Osteocyte (in vitro differentiated cells): Measurements from ENCODE around the gene PSTPIP1. TPM values are rescaled to one million over a fixed set of nuclear protein-coding genes. Genes with fewer than 3 reads are reported as not detected.

Source experiments
- DNase-seq: peaks from one replicate; pipeline ENCODE4 v3.0.0; 2021; ENCODE audit warnings: mixed read lengths; ENCODE audit not compliant: unreplicated experiment; ENCODE audit errors: extremely low spot score
- H3K27ac Mint-ChIP-seq: one replicate; pipeline ENCODE4 v1.8.0; 2021; ENCODE audit warnings: mild to moderate bottlenecking, mixed read lengths; ENCODE audit not compliant: unreplicated experiment
- H3K27me3 Mint-ChIP-seq: one replicate; pipeline ENCODE4 v1.8.0; 2021; ENCODE audit warnings: mixed read lengths; ENCODE audit not compliant: unreplicated experiment
- H3K36me3 Mint-ChIP-seq: one replicate; pipeline ENCODE4 v1.8.0; 2021; ENCODE audit warnings: mixed read lengths; ENCODE audit not compliant: unreplicated experiment
- H3K4me1 Mint-ChIP-seq: one replicate; pipeline ENCODE4 v1.8.0; 2021; ENCODE audit warnings: mixed read lengths; ENCODE audit not compliant: unreplicated experiment
- H3K4me3 Mint-ChIP-seq: one replicate; pipeline ENCODE4 v1.8.0; 2021; ENCODE audit warnings: mild to moderate bottlenecking, moderate library complexity, mixed read lengths; ENCODE audit not compliant: unreplicated experiment
- H3K9me3 Mint-ChIP-seq: one replicate; pipeline ENCODE4 v1.8.0; 2021; ENCODE audit warnings: mixed read lengths; ENCODE audit not compliant: unreplicated experiment
- total RNA-seq: library from RNA; stranded (reverse); gene quantifications from 2 replicates; pipeline ENCODE4 v1.2.1, GENCODE V29; 2021
- TF ChIP-seq, protein P1 (sequence below): fragments of 200-600 bp; sonication (generic); IDR thresholded peaks from 2 replicates; pipeline ENCODE4 v1.5.0; 2021; ENCODE audit warnings: antibody characterized with exemption, mild to moderate bottlenecking, moderate library complexity

Gene PSTPIP1
- total RNA-seq, 1 donor from 2014 or later: not detected

DNA sequence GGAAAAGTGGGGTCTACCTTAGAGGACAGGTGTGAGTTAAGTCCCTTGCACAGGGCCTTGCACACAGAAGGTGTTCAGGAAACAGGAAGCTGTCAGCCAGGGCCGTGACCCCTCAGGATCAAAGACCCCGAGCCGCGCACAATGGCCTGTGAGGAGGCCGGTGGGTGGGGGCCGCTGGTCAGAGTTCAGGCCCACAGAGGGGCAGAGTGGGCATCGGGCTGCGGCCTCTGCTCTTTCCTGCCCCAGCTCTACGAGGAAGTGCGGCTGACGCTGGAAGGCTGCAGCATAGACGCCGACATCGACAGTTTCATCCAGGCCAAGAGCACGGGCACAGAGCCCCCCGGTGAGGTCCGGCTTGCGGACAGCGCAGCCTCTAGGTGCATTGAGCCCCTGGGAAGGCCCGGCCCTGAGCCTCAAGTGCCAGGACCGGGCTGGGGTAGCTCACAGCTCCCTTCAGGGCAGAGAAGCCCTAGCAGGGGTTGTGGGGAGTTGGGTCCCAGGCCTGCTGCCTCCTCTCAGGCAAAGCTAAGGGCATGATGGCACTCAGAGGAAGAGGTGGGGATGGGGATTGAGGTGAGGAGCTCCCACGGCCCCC, 37.2 kb downstream of the PSTPIP1 start:
- H3K27ac Mint-ChIP-seq: no peak overlapping the region
- H3K4me3 Mint-ChIP-seq: no peak overlapping the region
- peaks cover 6% of the 10 kb centered on the region for H3K36me3 Mint-ChIP-seq
- DNase-seq: no peak
- peaks cover 18% of the 10 kb centered on the region for H3K4me1 Mint-ChIP-seq
- TF ChIP-seq, protein P1, sequence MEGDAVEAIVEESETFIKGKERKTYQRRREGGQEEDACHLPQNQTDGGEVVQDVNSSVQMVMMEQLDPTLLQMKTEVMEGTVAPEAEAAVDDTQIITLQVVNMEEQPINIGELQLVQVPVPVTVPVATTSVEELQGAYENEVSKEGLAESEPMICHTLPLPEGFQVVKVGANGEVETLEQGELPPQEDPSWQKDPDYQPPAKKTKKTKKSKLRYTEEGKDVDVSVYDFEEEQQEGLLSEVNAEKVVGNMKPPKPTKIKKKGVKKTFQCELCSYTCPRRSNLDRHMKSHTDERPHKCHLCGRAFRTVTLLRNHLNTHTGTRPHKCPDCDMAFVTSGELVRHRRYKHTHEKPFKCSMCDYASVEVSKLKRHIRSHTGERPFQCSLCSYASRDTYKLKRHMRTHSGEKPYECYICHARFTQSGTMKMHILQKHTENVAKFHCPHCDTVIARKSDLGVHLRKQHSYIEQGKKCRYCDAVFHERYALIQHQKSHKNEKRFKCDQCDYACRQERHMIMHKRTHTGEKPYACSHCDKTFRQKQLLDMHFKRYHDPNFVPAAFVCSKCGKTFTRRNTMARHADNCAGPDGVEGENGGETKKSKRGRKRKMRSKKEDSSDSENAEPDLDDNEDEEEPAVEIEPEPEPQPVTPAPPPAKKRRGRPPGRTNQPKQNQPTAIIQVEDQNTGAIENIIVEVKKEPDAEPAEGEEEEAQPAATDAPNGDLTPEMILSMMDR: no peak
- no peaks in the 10 kb centered on the region for H3K27me3 Mint-ChIP-seq
- no peaks in the 10 kb centered on the region for H3K9me3 Mint-ChIP-seq

DNA sequence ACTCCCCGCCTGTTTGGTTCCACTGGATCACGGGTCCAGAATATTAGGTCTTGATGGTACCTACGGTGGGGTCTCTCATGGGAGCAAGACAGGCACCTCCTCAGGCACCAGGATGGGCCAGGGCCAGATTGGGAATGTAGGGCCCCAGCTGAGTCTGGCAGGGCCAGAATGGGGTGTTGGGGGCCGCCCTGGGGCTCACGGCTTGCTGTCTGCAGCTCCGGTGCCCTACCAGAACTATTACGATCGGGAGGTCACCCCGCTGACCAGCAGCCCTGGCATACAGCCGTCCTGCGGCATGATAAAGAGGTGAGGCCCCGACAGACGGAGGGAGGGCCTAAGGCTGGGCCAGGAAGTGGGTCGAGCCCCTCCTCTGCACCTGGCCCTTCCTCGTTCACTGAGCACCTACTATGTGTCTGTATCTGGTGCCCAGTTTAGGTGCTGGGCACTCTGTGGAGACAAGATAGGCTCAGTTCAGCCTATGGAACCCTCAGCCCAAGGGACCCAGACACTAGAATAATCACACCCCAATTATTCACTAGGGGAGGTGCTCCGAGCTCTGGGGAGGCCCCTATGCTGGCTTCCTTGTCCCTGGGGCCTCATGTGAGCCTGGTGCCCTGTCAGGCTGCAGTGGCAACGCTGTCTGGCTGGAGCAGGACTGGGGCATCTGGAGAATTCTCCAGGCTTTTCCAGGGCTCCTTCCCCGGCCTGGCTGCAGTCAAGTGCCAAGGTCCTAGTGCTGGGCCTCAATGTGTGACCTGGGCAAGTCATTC, 37.9 kb downstream of the PSTPIP1 start:
- Mint-ChIP-seq H3K4me1 (peaks cover 18% of the 10 kb centered on the region), H3K27me3 (no peaks in the 10 kb centered on the region)

DNA sequence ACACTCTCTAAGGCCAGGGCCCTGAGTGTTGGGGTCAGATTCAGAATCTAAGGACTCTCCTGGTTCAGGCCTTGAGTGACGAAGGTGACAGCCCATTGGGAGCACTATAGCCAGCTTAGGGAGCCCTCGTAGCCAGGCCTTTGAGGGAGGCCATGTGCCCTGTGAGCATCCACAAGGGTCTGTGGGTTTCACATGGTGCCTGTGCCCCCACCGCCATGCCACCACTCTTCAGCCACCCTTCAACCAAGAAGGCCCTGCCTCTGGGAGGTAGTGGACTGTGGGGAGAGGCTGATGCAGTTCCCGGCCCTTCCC, 38.4 kb downstream of the PSTPIP1 start:
- no peak overlapping the region for H3K4me3 Mint-ChIP-seq

More for the DNA sequence above, 37.9 kb downstream of the PSTPIP1 start:
- Mint-ChIP-seq H3K36me3 (peaks cover 6% of the 10 kb centered on the region), H3K9me3 (no peaks in the 10 kb centered on the region), H3K27ac (no peak overlapping the region), H3K4me3 (no peak overlapping the region)
- no peak for DNase-seq
- TF ChIP-seq, protein P1: no peak

DNA sequence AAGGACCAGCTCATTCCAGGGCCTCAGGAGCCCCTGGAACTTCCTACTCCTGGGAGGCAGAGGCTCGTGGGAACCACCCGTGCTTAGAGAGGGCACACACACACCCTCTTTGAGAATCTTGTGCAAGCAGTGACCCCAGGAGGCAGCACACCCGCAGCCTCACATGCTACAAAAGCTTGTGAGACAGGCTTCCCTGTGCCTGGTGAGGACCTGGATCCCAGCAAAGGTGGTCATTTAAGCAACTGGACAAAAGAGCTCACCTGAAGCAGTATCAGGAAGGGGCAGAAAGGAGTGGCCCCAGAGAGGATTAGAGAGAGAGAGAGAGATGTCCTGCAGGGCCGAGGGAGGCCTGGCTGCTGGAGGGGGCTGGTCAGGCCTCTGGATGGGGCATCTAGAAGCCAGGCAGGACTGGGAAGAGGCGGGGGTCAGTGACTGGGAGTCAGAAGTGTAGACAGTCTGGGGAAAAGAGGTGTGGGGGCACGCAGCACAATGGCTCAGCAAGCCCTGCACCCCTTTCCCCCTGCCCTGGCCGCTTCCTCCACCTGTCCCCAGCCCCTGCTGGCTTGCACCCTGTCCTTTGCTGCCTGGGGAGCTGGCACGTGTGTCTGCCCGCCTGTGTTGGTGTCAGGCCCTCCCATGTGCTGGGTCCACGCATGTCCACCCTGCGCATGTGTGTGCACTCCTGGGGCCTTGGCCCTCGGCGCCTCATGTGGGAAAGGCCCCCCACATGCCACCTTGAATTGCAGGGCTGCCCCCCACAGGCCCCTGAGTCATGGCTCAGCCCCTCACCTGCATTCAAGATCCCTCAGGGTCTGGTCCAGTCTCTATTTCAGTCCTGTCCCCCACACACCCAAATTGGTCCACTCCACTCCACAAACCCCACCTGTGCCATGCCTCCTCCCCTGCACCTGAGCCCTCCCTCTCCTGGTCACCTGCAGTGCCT, 39.1 kb downstream of the PSTPIP1 start:
- TF ChIP-seq, protein P1: no peak
- Mint-ChIP-seq H3K4me3 (no peak overlapping the region), H3K9me3 (no peaks in the 10 kb centered on the region), H3K4me1 (peaks cover 18% of the 10 kb centered on the region), H3K27ac (no peak overlapping the region), H3K27me3 (no peaks in the 10 kb centered on the region), H3K36me3 (peaks cover 6% of the 10 kb centered on the region)
- no peak for DNase-seq

More for the DNA sequence above, 38.4 kb downstream of the PSTPIP1 start:
- Mint-ChIP-seq H3K27me3 (no peaks in the 10 kb centered on the region), H3K36me3 (peaks cover 6% of the 10 kb centered on the region), H3K9me3 (no peaks in the 10 kb centered on the region), H3K27ac (no peak overlapping the region), H3K4me1 (peaks cover 18% of the 10 kb centered on the region)
- TF ChIP-seq, protein P1: no peak
- DNase-seq: no peak
